ENCODE data around the gene MIS12.

- TF ChIP-seq POLR2A (IDR thresholded peaks at IDR 0.05) (no peak), CTCF (IDR thresholded peaks at IDR 0.05) (no peak)
These were observed 36.1 kb downstream of the MIS12 start for GRCh38 chr17:5522476-5522875.
